ENCODE data around the gene ATP2B3. TPM values are rescaled to one million over a fixed set of nuclear protein-coding genes. Genes with fewer than 3 reads are reported as not detected.

ATP2B3 gene
- total and polyA plus RNA-seq, 9 of the 15 experiments (the other 6 are each of a cell fraction or from before 2014, with no cell fraction given) = 0.04 TPM; not detected in 8

DNA sequence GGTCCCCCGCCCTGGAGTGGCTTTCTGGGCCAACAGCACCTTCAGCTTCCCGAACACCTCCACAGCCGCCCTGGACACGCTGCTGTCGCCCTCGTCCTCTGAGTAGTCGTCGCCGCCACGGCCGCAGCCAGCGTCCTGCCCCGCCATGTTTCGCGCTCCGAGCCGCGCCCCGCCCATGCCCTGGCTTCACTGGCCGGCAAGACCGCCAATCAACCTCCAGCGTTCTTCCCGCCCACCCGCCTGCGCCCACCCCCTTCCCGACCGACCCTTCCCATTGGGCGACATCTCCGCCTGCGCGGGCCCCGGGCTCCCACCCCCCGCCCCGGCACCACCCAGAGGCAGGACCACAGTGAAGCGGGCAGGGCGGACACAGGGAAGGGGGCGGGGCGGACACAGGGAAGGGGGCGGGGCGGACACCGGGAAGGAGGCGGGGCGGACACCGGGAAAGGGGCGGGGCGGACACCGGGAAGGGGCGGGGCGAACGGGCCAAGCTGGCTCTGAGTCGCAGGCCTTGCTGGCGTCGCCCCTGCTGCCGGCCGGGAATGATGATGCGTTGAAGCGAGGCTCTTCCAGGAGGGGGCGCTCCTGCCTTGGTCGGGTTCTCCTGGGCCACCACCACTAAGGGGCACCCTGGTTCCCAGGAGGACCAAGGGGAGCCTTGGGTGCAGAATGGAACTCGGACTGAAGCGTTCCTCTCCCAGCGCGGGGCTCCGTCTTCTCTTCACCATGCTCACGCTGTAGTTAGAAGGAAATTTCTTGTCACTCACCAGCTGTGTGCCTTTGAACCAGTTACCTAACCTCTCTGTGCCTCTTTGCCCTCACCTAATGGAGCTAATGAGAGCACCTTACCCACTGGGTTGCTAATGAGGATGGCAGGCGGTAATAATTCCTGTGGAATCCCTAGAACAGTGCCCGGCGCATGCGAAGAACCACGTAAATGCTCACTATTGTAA lies 46.8 kb upstream of the ATP2B3 start, which contains the start of gene HAUS7 (continued):
- TF ChIP-seq SIX5 (IDR thresholded peaks at IDR 0.05; ENCODE audit: borderline replicate concordance in 1 of 2, insufficient read depth in 1 of 2, low read depth in 1 of 2, low read length in 2 of 2) (no peak), GTF2E2 (tag; IDR thresholded peaks at IDR 0.05) (no peak), POLR2B (IDR thresholded peaks at IDR 0.05; ENCODE audit: low read depth, partially characterized antibody) (peak; percentile 20), SMARCA5 (IDR thresholded peaks at IDR 0.05) (peak; percentile 98), SUPT5H (IDR thresholded peaks at IDR 0.05) (peak; percentile 63), TEAD4 (IDR thresholded peaks at IDR 0.05; ENCODE audit: low read length) (no peak), TEAD4 (CRISPR knock-in tag; IDR thresholded peaks at IDR 0.05; ENCODE audit: borderline replicate concordance) (no peak), JUNB (CRISPR knock-in tag; conservative IDR thresholded peaks at IDR 0.05) (no peak), DMBX1 (CRISPR knock-in tag; IDR thresholded peaks at IDR 0.05; ENCODE audit: borderline replicate concordance) (no peak), ZNF263 (CRISPR knock-in tag; IDR thresholded peaks at IDR 0.05; ENCODE audit: borderline replicate concordance) (no peak), PML (IDR thresholded peaks at IDR 0.05; ENCODE audit: low read length) (no peak), ZNF561 (CRISPR knock-in tag; conservative IDR thresholded peaks at IDR 0.05) (no peak), POLR3G (IDR thresholded peaks at IDR 0.05; ENCODE audit: extremely low read depth, insufficient read length, insufficient replicate concordance) (no peak), ELF1 (tag; IDR thresholded peaks at IDR 0.05) (peak; percentile 25; the same call in 1 of the 2 replicates), DDX20 (tag; IDR thresholded peaks at IDR 0.05; ENCODE audit: low read depth) (no peak), FOXP1 (CRISPR knock-in tag; IDR thresholded peaks at IDR 0.05) (no peak)
- TF ChIP-seq, protein P1, sequence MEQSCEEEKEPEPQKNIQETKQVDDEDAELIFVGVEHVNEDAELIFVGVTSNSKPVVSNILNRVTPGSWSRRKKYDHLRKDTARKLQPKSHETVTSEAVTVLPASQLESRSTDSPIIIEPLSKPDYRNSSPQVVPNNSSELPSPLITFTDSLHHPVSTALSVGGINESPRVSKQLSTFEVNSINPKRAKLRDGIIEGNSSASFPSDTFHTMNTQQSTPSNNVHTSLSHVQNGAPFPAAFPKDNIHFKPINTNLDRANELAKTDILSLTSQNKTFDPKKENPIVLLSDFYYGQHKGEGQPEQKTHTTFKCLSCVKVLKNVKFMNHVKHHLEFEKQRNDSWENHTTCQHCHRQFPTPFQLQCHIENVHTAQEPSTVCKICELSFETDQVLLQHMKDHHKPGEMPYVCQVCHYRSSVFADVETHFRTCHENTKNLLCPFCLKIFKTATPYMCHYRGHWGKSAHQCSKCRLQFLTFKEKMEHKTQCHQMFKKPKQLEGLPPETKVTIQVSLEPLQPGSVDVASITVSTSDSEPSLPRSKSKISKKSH (CRISPR knock-in tag; IDR thresholded peaks at IDR 0.05) = no peak
- TF ChIP-seq, protein P2, sequence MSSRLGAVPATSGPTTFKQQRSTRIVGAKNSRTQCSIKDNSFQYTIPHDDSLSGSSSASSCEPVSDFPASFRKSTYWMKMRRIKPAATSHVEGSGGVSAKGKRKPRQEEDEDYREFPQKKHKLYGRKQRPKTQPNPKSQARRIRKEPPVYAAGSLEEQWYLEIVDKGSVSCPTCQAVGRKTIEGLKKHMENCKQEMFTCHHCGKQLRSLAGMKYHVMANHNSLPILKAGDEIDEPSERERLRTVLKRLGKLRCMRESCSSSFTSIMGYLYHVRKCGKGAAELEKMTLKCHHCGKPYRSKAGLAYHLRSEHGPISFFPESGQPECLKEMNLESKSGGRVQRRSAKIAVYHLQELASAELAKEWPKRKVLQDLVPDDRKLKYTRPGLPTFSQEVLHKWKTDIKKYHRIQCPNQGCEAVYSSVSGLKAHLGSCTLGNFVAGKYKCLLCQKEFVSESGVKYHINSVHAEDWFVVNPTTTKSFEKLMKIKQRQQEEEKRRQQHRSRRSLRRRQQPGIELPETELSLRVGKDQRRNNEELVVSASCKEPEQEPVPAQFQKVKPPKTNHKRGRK (tag; IDR thresholded peaks at IDR 0.05) = no peak
- TF ChIP-seq, protein P3, sequence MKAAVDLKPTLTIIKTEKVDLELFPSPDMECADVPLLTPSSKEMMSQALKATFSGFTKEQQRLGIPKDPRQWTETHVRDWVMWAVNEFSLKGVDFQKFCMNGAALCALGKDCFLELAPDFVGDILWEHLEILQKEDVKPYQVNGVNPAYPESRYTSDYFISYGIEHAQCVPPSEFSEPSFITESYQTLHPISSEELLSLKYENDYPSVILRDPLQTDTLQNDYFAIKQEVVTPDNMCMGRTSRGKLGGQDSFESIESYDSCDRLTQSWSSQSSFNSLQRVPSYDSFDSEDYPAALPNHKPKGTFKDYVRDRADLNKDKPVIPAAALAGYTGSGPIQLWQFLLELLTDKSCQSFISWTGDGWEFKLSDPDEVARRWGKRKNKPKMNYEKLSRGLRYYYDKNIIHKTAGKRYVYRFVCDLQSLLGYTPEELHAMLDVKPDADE (conservative IDR thresholded peaks at IDR 0.05; ENCODE audit: control insufficient read depth, low read depth, low read length) = no peak
- TF ChIP-seq, protein P4, sequence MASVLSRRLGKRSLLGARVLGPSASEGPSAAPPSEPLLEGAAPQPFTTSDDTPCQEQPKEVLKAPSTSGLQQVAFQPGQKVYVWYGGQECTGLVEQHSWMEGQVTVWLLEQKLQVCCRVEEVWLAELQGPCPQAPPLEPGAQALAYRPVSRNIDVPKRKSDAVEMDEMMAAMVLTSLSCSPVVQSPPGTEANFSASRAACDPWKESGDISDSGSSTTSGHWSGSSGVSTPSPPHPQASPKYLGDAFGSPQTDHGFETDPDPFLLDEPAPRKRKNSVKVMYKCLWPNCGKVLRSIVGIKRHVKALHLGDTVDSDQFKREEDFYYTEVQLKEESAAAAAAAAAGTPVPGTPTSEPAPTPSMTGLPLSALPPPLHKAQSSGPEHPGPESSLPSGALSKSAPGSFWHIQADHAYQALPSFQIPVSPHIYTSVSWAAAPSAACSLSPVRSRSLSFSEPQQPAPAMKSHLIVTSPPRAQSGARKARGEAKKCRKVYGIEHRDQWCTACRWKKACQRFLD (CRISPR knock-in tag; IDR thresholded peaks at IDR 0.05) = 0 out of 2 replicates have a peak, but pooled peaks have one; percentile 74
- TF ChIP-seq, protein P5, sequence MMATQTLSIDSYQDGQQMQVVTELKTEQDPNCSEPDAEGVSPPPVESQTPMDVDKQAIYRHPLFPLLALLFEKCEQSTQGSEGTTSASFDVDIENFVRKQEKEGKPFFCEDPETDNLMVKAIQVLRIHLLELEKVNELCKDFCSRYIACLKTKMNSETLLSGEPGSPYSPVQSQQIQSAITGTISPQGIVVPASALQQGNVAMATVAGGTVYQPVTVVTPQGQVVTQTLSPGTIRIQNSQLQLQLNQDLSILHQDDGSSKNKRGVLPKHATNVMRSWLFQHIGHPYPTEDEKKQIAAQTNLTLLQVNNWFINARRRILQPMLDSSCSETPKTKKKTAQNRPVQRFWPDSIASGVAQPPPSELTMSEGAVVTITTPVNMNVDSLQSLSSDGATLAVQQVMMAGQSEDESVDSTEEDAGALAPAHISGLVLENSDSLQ (IDR thresholded peaks at IDR 0.05) = peak; percentile 98

All from K562 (cell line).